CD14-positive monocyte (primary cell): ENCODE measurements around the gene GRIFIN. TPM values are rescaled to one million over a fixed set of nuclear protein-coding genes. Genes with fewer than 3 reads are reported as not detected.

Source experiments
- DNase-seq, 3 donors: peaks; one replicate each; pipeline ENCODE4 v3.0.0-alpha.2; 2011 to 2022
- H2AFZ ChIP-seq: 2 replicates; pipeline ENCODE4 v1.6.0; 2012; ENCODE audit warnings: mild to moderate bottlenecking, low read depth, low read length, inconsistent platforms; ENCODE audit not compliant: insufficient read depth, poor library complexity, severe bottlenecking
- H3K27ac ChIP-seq, 2 donors: 1 replicate in 1 of 2; 2 replicates in 1 of 2; pipeline ENCODE4 v1.5.1; 2012 to 2013; ENCODE audit warnings: low read length in 2 of 2, control low read depth in 1 of 2, inconsistent platforms in 1 of 2, low read depth in 1 of 2, mild to moderate bottlenecking in 1 of 2
- H3K27me3 ChIP-seq, 2 donors: one replicate each; pipeline versions ENCODE4 v1.6.0 to v1.6.1; 2011 to 2013; ENCODE audit warnings: low read length in 2 of 2; ENCODE audit not compliant: control insufficient read depth in 2 of 2, insufficient read depth in 2 of 2
- H3K36me3 ChIP-seq, 2 donors: replicated peaks in 1 of 2; 1 replicate in 1 of 2; 2 replicates in 1 of 2; pipeline versions ENCODE4 v1.5.1 to v1.6.1; 2012 to 2013; ENCODE audit warnings: low read length in 2 of 2, control low read depth in 1 of 2, inconsistent platforms in 1 of 2, mild to moderate bottlenecking in 1 of 2; ENCODE audit not compliant: insufficient read depth in 2 of 2, control insufficient read depth in 1 of 2
- H3K4me1 ChIP-seq, 2 donors: 1 replicate in 1 of 2; 2 replicates in 1 of 2; pipeline versions ENCODE4 v1.5.1 to v1.6.1; 2012 to 2013; ENCODE audit warnings: low read length in 2 of 2, control low read depth in 1 of 2, inconsistent platforms in 1 of 2, mild to moderate bottlenecking in 1 of 2, moderate library complexity in 1 of 2; ENCODE audit not compliant: insufficient read depth in 2 of 2, control insufficient read depth in 1 of 2
- H3K4me2 ChIP-seq: replicated peaks from 2 replicates; pipeline ENCODE3; 2012; ENCODE audit warnings: low read length, moderate library complexity, mild to moderate bottlenecking; ENCODE audit not compliant: poor library complexity, severe bottlenecking; ENCODE audit errors: extremely low read depth
- H3K4me3 ChIP-seq, 3 experiments: fragments of 200-600 bp in 1 of 3; sonication (generic) in 1 of 3; replicated peaks in 1 of 3; 1 replicate in 2 of 3; 2 replicates in 1 of 3; pipeline ENCODE4 v1.5.1; 2011 to 2013; ENCODE audit warnings: low read length in 3 of 3, mild to moderate bottlenecking in 3 of 3, control low read depth in 2 of 3, low read depth in 2 of 3, inconsistent platforms in 1 of 3, moderate library complexity in 1 of 3
- H3K79me2 ChIP-seq: 2 replicates; pipeline ENCODE4 v1.6.0; 2012; ENCODE audit warnings: mild to moderate bottlenecking, control low read depth, inconsistent platforms, low read length, moderate library complexity; ENCODE audit not compliant: insufficient read depth
- H3K9ac ChIP-seq: 2 replicates; pipeline ENCODE4 v1.6.0; 2017; ENCODE audit warnings: low read length, mild to moderate bottlenecking; ENCODE audit not compliant: insufficient read depth, poor library complexity, severe bottlenecking
- H3K9me3 ChIP-seq, 2 donors: replicated peaks in 1 of 2; 1 replicate in 1 of 2; 2 replicates in 1 of 2; pipeline versions ENCODE4 v1.5.1 to v1.6.1; 2012 to 2013; ENCODE audit warnings: low read length in 2 of 2, control low read depth in 1 of 2; ENCODE audit not compliant: control insufficient read depth in 1 of 2, insufficient read depth in 1 of 2
- H4K20me1 ChIP-seq: 2 replicates; pipeline ENCODE4 v1.6.0; 2012; ENCODE audit warnings: mild to moderate bottlenecking, low read length, control low read depth, moderate library complexity; ENCODE audit not compliant: insufficient read depth
- H3K27ac Mint-ChIP-seq, 7 donors: one replicate each; pipeline ENCODE4 v1.8.0; 2020; ENCODE audit warnings: mild to moderate bottlenecking in 7 of 7, mixed read lengths in 7 of 7, moderate library complexity in 6 of 7, inconsistent platforms in 2 of 7
- H3K27me3 Mint-ChIP-seq, 3 donors: one replicate each; pipeline ENCODE4 v1.8.0; 2021 to 2022; ENCODE audit warnings: low read depth in 3 of 3, mild to moderate bottlenecking in 3 of 3, mixed read lengths in 3 of 3, moderate library complexity in 3 of 3, inconsistent platforms in 1 of 3
- H3K36me3 Mint-ChIP-seq, 2 donors: one replicate each; pipeline ENCODE4 v1.8.0; 2020; ENCODE audit warnings: mixed read lengths in 2 of 2, inconsistent platforms in 1 of 2, mild to moderate bottlenecking in 1 of 2
- H3K4me1 Mint-ChIP-seq: one replicate; pipeline ENCODE4 v1.8.0; 2020; ENCODE audit warnings: mild to moderate bottlenecking, mixed read lengths
- H3K4me3 Mint-ChIP-seq, 2 donors: one replicate each; pipeline ENCODE4 v1.8.0; 2020; ENCODE audit warnings: mild to moderate bottlenecking in 2 of 2, mixed read lengths in 2 of 2, moderate library complexity in 1 of 2
- H3K9me3 Mint-ChIP-seq, 7 donors: one replicate each; pipeline ENCODE4 v1.8.0; 2020 to 2022; ENCODE audit warnings: mixed read lengths in 7 of 7, mild to moderate bottlenecking in 6 of 7, moderate library complexity in 6 of 7, inconsistent platforms in 2 of 7
- CTCF ChIP-seq: fragments of 200-600 bp; IDR thresholded peaks from one replicate; pipeline ENCODE4 v1.8.0; 2022; ENCODE audit warnings: antibody characterized with exemption, mild to moderate bottlenecking
- WGBS: methylation state at CpG from one replicate; pipeline ENCODE4 v1.1.5; 2013; ENCODE audit warnings: missing lambda C conversion rate; ENCODE audit not compliant: insufficient coverage; 5-methylcytosine and 5-hydroxymethylcytosine counted together
- intact Hi-C, 2 donors: fragments of 100-400 bp; cut with micrococcal nuclease; formaldehyde crosslinking; loops; one replicate each; pipeline versions ENCODE4 v1.15.0 to v1.15.1; 2023
- polyA plus RNA-seq, 3 donors: library from polyadenylated mRNA; depleted of rRNA in 1 of 3; unstranded in 2 of 3; stranded (reverse) in 1 of 3; fragments of 300-500 nt in 2 of 3; fragments of >200 nt in 1 of 3; fragmentation: Illumina TruSeq in 2 of 3; gene quantifications; 1 replicate in 2 of 3; 2 replicates in 1 of 3; pipeline ENCODE4 v1.2.3, GENCODE V29; 2012 to 2021

The GRIFIN gene
- polyA plus RNA-seq, 3 donors, result not detected

GRCh38 chr7:2475678-2476015, 551 bp downstream of the GRIFIN start:
- no peak overlapping the region for H3K4me2 ChIP-seq
- intact Hi-C loops, result loop anchor here (5.0 to 10.0 kb wide), 3 partner anchors 47 to 89 kb away; partner anchors contain the start of genes BRAT1 (in 1 of the 2) and IQCE (in 1 of the 2)
- no peak overlapping the region for H3K27ac ChIP-seq
- peaks cover 18 to 25% of the 10 kb centered on the region in 2 donors for H3K4me1 ChIP-seq
- no peak overlapping the region for H2AFZ ChIP-seq
- WGBS, result 84% methylated on average over 13 of the region's 18 CpGs
- no peaks in the 10 kb centered on the region for H3K9me3 ChIP-seq
- peaks cover 0 to 10% of the 10 kb centered on the region in 2 donors for H3K27me3 ChIP-seq
- Mint-ChIP-seq H3K4me3 (no peak overlapping the region), H3K36me3 (no peaks in the 10 kb centered on the region), H3K27ac (no peak overlapping the region), H3K27me3 (peaks cover 8 to 40% (median 16%) of the 10 kb centered on the region in 3 donors), H3K4me1 (peaks cover 22% of the 10 kb centered on the region), H3K9me3 (peaks cover 0 to 3% (median 0%) of the 10 kb centered on the region in 7 donors)
- H3K79me2 ChIP-seq, result no peaks in the 10 kb centered on the region
- no peak overlapping the region for H3K4me3 ChIP-seq
- no peaks in the 10 kb centered on the region for H3K36me3 ChIP-seq
- no peak overlapping the region for H3K9ac ChIP-seq
- no peak for TF ChIP-seq CTCF
- DNase-seq, result no peak
- no peaks in the 10 kb centered on the region for H4K20me1 ChIP-seq

GRCh38 chr7:2474813-2475677, 1.2 kb downstream of the GRIFIN start:
- DNase-seq, result peak in 1 of 3 donors; percentile 2
- Histone ChIP-seq H3K4me2 (no peak overlapping the region), H3K27ac (no peak overlapping the region), H3K4me1 (peaks cover 20 to 31% of the 10 kb centered on the region in 2 donors), H4K20me1 (no peaks in the 10 kb centered on the region), H3K36me3 (no peaks in the 10 kb centered on the region), H3K9ac (no peak overlapping the region), H2AFZ (no peak overlapping the region), H3K27me3 (peaks cover 0 to 10% of the 10 kb centered on the region in 2 donors), H3K4me3 (no peak overlapping the region), H3K79me2 (no peaks in the 10 kb centered on the region), H3K9me3 (no peaks in the 10 kb centered on the region)
- no peak for TF ChIP-seq CTCF
- no peak overlapping the region for H3K4me3 Mint-ChIP-seq
- no peaks in the 10 kb centered on the region for H3K36me3 Mint-ChIP-seq
- WGBS, result 93% methylated on average over 20 of the region's 28 CpGs
- H3K27me3 Mint-ChIP-seq, result peaks cover 13 to 41% (median 18%) of the 10 kb centered on the region in 3 donors
- H3K9me3 Mint-ChIP-seq, result peaks cover 0 to 3% (median 0%) of the 10 kb centered on the region in 7 donors
- H3K27ac Mint-ChIP-seq, result no peak overlapping the region
- H3K4me1 Mint-ChIP-seq, result peaks cover 28% of the 10 kb centered on the region
- intact Hi-C loops, result loop anchor here (5.0 to 10.0 kb wide), 3 partner anchors 47 to 90 kb away; partner anchors contain the start of genes BRAT1 (in 1 of the 2) and IQCE (in 1 of the 2)
